HG03025 (cell line): Measurements from ENCODE around the gene DNAH9.

Experiments
- ATAC-seq: cut with Tn5 transposase; IDR thresholded peaks from one replicate; pipeline ENCODE4 v1.9.1; 2021; ENCODE audit warnings: mild to moderate bottlenecking, moderate library complexity; ENCODE audit not compliant: unreplicated experiment, low FRiP score

Gene DNAH9

DNA sequence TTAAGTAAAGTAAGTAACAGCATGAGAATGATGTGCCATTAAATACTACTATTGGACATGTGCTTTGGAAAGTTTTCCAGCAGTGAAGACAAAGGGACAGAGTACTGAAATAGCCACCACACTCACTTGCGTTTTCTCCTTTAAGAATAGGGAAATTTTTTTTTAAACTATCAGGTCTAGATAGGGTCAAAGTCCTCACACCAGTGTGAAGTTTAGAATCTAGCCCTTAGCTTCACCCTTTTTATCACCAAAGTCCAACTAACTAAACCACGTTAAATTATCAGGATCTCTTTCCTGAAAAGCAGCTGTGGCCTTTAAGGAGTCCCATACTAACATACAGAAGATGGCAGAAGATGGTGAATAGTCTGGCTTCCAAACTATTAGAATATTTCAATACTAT is 218.1 kb downstream of the DNAH9 start:
- ATAC-seq = no peak

DNA sequence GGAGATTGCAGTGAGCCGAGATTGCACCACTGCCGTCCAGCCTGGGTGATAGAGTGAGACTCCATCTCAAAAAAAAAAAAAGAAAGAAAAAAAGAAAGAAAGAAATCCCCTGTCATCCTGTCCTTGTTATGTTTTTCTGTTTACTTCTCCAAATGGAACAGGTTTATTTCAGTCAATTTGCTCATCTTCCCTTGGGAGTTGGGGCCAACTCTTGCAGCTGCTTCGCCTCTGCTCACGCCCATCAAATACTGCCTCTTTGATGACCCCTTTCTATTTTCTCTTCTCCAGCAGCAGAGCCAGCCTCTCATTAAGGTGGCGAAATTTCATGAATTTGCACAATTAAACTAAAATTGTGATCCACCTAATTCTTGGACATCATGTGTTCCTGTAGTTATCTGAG is 225.6 kb downstream of the DNAH9 start:
- ATAC-seq = no peak

DNA sequence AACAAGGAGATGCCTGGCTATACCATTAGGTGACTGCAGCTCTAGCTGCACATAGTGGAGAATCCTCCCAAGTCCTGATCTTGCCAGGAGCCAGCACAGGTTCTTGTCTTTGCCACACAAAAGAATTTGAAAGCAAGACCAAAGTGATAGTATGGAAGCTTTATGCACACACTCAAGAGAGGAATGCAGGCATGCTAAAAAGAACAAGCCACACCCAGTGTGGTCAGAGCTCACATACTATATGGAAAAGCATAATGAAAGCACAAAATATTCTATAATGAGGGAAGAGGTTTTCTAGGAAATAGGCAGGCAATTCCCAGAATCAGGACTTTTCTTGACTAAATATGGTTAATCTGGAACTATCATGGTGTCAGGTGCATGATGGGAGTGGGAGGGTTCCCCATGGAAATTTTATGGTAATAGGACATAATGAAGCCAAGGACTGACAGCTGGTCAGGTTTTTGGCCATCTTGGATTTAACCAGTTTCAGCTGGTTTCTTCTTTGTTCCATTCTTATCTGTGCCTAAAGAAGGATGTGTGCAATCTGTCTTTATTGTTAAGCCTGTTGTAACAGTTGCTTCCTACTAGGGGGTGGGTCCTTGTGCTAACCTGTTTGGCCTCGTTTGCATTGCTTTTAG is 227.4 kb downstream of the DNAH9 start:
- ATAC-seq = no peak

DNA sequence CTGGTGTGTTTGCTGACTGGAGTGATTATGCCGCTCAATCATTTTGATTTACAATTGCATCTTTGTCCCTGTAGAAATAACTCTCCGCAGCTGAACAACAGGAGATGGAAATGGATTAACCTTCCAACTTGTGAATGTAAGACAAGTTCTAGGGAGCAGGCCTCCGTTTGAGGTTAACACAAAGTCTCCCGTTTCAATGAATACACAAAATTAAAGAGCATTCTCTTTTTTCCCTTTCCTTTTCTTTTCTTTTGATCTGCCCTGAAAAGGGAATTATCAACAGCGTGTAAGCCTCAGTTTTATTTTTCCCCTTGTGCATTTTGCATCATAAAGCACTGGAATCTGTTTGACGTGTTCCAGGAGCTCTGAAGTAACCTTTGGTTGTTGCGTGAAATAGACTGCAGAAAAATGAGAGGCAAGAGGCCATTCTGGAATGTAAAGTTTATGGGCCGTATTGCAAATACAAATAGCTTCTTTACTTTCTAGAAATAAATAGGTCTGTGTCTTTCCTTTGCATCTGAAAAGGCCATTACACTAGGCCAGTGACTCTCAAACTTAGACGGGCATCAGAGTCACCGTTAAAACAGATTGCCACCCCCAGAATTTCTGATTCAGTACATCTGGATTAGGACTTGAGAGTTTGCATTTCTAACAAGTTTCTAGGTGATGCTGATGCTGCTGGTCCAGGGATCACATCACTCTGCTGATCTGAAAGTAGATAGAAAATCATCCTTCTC is 234.3 kb downstream of the DNAH9 start:
- ATAC-seq = no peak

DNA sequence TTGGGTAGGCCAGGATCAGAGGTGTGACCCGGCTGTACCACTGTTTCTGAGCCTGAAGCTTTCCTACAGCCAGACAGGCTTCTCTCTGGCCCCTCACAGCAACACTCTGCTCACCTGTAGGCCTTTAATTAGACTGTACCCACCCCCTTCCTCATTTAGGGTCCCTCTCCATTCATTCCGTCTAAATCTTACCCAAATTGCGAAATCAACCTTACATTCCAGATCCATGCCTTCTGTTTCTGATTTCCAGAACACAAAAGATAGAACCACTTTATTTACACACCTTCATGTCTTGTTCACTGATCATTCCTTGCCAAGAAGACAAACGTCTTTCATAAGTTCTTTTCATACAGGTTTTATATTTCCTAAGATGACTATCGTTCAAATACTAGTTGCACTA is 238.2 kb downstream of the DNAH9 start:
- no peak for ATAC-seq

DNA sequence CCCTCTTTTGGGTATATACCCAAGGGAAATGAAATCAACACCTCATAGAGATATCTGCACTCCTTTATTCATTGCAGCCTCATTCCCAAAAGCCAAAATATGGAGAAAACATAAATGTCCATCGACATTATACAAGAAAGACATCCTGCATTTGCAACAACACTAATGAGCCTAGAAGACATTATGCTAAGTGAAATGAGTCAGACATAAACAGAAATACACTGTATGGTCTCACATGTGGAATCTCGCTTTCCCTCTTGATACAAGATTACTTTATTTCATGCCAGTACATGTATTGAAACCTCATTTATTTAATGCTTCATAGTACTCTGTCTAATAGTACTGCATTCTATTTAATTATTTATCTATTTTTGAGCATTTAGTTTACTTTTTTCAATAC is 241.8 kb downstream of the DNAH9 start:
- no peak for ATAC-seq

DNA sequence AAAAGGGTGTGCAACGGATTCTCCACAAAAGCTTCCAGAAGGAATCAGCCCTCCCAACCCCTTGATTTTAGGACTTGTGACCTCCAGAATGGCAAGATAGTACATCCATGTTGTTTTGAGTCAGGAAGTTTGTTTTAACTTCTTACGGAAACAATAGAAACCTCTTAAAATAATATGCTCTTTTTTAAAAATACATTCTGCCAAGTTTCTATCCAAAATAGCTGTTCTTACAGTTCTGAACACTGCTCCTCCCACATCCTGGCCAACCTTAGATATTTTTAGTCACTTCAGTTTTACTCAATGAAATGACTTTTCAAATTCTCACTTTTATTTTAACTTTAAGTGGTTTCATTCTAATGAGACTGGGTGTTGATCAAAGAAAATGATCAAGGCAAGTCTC is 242.6 kb downstream of the DNAH9 start:
- no peak for ATAC-seq

DNA sequence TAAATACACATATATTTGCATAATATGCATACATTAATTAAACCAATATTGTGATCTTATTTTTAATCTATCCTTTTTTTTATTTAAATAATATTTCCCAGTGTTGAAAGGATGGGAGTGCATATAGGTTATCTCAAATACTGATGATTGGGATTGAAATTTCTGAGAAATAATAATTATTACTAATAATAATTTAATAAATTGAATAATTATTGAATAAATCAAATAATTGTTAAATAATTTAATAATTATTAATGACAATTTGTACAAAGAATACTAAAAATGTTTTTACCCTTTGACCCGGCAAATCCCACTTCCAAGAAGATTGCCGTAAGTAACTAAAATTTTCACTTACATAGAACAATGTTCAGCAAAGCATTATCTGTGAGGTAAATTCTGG is 250.1 kb downstream of the DNAH9 start:
- ATAC-seq = no peak

DNA sequence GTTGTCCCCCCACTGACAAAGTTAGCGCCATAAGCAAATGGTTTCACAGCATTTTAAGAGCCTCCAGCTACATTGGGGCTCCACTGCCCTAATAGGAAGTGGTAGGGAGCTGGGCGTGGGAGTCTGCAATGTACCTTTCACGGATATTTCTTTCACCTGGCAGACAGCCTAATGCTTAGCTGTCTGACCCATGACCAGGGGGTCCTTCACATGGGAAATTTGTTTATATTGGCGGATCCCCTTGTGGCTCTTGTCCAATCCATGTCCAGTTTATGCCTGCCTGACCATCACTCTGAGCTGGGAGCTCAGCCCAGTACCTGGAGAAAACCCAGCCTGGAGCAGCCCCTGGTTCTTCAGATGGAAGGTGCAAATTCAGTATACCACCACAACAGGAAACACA is 254.0 kb downstream of the DNAH9 start:
- ATAC-seq = no peak

DNA sequence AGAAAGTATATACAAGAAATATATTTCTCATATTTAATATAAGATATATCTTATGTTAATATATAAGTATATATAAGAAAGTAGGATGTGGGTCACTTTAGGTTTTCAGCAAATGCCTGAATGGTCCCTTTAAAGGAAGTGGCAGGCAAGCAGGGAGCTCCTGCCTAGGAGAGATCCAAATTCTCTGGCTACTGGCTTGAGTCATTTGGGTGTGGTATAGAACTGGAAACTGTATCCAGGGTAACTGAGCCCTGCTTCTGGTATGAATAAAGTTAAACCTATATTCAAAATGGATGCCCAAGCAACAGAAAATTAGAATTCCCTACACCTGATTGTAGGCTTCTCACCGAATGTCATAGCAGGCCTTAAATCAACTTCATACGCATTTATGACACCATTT is 254.6 kb downstream of the DNAH9 start:
- ATAC-seq = no peak

DNA sequence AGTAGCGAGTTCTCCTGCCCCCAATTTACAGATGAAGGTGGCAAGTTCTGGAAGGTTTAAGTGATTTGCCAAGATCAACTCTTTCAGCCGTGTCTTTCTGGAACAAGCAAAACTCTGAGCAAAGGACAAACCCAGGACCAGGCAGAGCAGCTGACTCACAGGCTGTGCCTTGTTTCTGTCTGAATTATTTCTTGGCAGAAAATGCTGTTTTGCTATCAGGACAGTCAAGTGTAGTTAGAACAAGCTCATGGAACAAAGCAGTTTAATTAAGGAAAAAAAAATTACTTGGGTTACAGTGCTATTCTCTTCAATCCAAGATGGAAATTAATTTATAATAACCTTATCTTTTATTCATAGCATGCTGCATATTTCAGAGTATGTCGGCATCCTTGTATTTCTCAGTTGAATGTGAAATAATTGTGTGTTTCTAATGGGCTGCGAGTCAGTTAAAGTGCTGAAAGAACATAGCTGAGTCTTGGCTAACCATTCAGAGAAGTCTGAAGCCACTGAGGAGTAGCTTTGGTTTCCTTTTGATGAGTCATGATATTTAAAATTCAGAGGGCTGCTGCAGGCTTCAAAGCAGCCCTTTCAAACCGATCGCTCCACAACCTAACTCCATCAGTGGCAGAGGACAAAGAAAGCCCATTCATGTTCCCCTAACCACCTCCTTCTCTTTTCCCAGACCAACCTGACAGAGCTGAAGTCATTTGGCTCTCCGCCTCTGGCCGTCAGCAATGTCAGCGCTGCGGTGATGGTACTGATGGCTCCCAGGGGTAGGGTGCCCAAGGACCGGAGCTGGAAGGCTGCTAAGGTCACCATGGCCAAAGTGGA is 255.3 kb downstream of the DNAH9 start:
- no peak for ATAC-seq

DNA sequence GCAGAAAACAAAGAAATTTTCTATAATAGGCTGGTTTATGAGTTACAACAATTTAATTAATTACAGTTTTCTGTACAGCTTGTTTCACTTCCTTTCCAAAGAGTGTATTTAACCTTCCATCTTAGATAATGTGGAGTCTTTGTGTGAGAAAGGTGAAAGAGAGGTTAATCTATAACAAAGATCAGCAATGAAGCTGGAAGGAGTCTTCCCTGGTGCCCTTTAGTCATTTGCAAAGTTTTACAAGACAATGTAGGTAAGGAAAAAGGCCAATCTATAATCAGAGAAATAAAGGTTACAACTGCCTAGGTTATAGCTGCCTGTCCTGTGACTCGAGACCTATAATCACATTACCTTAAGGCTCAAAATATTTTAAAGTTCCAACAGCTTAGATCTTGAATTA is 257.0 kb downstream of the DNAH9 start:
- no peak for ATAC-seq

DNA sequence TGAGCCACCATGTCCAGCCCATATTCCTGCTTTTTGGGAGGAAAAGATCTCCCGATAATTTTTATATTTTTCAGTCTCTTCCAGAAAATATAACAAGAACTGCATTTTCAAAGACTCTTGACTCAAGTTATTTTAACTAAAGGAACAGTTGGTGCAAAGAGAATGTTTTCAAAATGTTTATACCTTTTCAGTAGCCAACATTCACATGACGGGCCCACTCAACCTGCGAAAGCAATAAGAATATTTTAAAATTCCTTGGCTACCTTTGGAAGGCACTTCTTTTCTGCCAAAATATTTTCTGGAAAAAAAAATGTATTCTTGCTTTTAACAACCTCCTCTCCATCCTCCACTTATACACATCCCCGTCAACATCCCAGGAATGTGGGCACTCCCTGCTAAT is 258.7 kb downstream of the DNAH9 start:
- ATAC-seq = no peak

DNA sequence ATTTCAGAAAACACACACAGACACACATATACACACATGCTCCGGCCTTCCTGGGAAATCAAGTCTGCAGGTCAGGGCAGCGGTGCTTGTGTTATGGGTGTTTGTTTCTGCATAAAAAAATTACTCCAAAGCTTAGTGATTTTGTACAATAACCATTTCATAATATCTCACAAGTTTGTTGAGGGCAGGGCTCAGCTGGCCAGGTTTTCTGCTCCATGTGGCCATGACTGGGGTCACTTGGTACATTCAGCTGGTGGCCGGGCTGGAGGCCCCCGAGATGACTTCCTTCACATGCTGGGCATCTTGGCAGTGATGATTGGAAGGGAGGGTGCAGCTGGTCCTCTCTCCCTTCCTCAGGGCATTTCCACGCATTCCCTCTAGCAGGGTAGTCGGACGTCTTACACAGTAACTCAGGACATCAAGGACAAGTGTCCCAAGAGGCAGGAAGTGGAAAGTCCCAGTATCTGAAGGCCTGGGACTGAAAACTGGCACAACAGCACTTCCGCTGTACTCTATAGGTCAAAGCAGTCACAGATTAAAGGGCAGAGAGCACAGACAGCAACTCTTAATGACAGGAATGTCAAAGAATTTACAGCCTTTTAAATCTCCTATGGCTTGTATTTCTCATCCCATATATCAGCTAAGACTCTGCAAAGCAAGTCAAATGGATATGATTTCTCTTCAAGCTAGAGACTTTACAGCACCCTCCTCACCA is 271.6 kb downstream of the DNAH9 start:
- no peak for ATAC-seq

DNA sequence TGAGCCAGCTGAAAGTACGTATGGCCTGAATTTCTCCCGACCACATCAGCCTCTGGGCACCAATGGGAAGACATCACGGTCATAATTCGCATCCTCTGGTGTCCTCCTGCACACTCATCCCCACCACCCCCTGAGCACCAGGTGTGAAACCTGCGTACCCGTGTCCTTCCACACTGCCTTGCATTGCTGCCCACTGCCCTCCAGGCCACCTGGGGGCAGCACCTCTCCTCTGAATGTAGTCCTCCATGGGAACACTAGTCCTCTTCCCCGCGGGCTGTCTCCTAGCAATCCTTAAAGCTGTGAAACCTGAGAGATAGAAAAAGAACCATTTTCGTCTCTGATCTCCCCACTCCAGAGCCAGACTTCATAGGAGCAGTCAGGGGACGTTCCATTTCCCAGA is 273.5 kb downstream of the DNAH9 start:
- ATAC-seq = no peak

DNA sequence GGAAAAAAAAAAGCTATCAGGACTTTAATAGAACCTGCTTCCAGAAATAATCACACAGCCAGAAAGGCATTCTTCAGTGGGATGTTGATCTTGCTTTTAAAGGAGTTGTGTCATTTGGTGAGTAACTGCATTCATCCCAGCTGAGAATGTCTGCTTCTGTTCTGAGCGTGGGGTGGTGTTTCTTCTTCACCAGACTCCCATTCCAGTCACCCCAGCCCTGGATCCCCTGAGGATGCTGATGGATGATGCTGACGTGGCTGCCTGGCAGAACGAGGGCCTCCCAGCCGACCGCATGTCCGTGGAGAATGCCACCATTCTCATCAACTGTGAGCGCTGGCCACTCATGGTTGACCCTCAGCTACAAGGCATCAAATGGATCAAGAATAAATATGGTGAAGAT is 276.5 kb downstream of the DNAH9 start:
- ATAC-seq = no peak

DNA sequence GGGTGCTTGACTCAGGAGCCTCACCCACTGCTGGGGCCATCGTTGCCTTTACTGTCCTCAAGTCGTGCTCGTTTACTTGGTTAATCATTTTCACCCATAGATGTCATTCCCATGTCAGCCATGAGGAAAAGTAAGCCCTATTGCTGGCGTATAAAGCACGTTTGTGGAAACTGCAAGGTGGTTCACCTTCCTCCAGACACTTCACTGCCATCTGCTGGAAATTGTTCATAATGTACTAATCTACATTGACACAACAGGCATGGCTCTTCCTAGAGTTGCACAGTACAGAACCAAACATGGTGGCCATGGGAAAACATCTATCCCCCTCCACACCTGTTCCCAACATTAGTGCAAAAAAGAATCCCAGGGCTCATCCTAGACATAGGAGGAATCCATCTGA is 282.4 kb downstream of the DNAH9 start:
- no peak for ATAC-seq

DNA sequence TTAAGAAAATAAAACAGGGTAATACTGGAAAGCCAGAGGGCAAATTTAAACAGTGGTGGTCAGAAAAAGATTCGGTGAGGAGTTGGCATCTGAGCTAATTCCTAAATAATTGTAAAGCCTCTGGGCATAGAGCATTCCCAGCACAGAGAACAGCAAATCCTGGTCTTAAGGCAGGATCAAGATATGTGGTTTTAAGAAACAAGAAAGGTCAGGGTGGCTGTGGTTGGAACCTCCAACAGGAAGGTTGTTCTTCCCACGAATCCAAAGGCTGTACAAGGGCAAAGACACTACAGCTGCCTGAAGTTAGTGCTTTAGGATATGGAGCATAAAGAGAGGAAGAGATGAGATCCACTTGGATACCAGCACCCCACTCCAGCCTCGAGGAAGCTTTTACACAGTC is 284.4 kb downstream of the DNAH9 start:
- no peak for ATAC-seq

DNA sequence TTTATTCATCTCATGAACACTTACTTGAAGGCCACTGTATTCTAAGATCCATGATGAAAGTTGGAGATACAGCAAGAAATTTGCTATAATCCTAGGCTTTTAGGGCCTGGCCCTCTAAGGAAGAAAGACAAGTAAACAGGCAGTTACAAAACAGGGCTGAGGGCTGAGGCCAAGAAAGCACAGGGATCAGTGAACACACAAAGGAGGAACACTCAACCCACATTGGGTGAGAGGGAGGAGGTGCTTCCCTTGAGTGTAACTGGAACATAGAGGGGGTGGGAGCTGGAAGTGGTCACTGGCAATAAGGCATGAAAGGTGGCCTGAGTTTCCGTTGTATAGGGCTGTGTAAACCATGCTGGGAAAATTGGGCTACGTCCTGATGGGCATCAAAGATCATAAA is 286.8 kb downstream of the DNAH9 start:
- ATAC-seq = no peak

DNA sequence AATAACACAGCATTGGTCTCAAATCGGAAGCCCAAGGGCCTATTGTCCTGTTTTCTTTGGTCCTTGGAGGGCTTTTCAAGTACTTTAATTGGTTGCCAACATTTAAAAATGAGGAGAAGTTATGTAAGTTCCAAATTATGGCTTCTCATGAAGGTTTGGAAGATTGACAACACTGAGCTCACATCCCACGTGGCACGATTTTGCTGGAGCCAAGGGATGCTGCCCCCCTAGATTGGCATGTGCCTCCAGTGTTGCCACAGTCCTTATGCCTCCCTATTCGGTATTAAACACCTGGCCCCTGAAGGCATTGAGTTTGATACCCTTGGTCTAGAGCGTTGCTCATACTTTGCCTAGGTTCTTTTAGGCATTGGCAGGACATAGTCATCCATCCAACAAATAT is 291.0 kb downstream of the DNAH9 start:
- no peak for ATAC-seq

DNA sequence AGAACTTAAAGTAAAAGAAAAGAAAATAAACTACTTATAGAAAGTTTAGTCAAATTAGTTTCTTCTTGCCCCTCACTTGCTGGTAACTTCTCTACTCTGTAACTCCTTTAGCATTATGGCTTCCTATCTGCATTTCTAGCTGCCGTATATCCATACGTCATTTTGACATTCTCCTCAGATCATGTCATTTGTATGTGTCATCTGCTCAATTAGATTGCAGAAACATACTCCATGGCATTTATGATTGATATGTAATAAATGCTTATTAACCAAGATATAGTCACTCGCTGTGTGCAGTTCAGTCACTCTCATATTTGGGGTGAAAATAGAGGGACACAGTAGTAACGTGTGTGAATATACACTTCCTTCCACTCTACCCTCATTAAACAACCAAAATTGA is 295.6 kb downstream of the DNAH9 start:
- no peak for ATAC-seq
